ENCODE measurements around the gene DHRS11. TPM values are rescaled to one million over a fixed set of nuclear protein-coding genes. Genes with fewer than 3 reads are reported as not detected.
A peak's percentile ranks its signal among the peaks of the same experiment; 100 is the strongest.

Gene DHRS11
- total RNA-seq, 2 experiments from 2014 or later = 2.9 to 4.0 TPM

DNA sequence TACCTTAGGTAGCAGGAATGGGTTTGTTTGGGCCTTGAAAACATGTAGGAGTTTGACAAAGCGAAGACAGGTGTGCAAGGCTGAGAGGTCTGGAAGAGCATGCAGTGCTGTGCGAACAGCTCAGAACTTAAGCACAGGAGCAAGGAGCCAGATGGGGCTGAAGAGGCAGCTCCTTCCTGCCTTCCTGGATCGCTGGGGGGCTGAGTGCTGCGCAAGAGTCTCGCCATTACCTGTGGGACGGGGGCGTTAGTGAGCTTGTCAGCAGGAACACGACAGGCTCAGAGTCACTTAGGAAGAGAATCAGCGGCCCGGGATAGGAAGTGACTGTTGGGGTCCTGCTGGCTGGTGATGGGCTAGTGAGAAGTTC lies 9.2 kb downstream of the DHRS11 start:
- Histone ChIP-seq H3K27ac (ENCODE audit: low read depth in 1 of 2, low read length in 2 of 2) (peak overlapping the region; percentile 49 to 65), H3K4me1 (ENCODE audit: insufficient read depth, low read length) (peaks cover 31% of the 10 kb centered on the region), H3K9me3 (ENCODE audit: control insufficient read depth in 1 of 2, insufficient read depth in 1 of 2, low read length in 2 of 2) (no peaks in the 10 kb centered on the region), H3K4me3 (ENCODE audit: low read length) (peak overlapping the region; percentile 89), H3K36me3 (ENCODE audit: insufficient read depth, low read length) (no peaks in the 10 kb centered on the region), H3K27me3 (ENCODE audit: control insufficient read depth in 1 of 2, insufficient read depth in 2 of 2, low read length in 2 of 2) (no peaks in the 10 kb centered on the region)
- Mint-ChIP-seq H3K4me1 (ENCODE audit: low read depth) (peaks cover 45% of the 10 kb centered on the region), H3K36me3 (ENCODE audit: low read depth) (peaks cover 5% of the 10 kb centered on the region), H3K27me3 (no peaks in the 10 kb centered on the region), H3K4me3 (peak overlapping the region; percentile 97), H3K9me3 (no peaks in the 10 kb centered on the region), H3K27ac (peak overlapping the region; percentile 94)
- peak; percentile 16 for TF ChIP-seq CTCF (IDR thresholded peaks at IDR 0.05)
- ATAC-seq (ENCODE audit: poor library complexity) (peak; percentile 42), DNase-seq (peak in 8 of 14 experiments; percentile 13 to 62 (median 26))
- POLR2A ChIA-PET = interaction anchor here (1.0 to 3.5 kb wide), 12 partner anchors 9 to 489 kb away, joined by 3 to 56 read pairs (median 6); partner anchors contain the start of genes AATF, DHRS11, GGNBP2 and MYO19
- intact Hi-C loops (cut with DNase I, micrococcal nuclease) = loop anchor here in 1 of 2 experiments (2.0 kb wide), 2 partner anchors 54 to 886 kb away; no protein-coding TSS in a partner anchor
- CTCF ChIA-PET = interaction anchor here (1.0 to 3.6 kb wide), 5 partner anchors 25 to 639 kb away, joined by 3 to 20 read pairs (median 4); partner anchors contain the start of genes MYO19 and PIGW

- Histone ChIP-seq H3K9me3 (ENCODE audit: control insufficient read depth in 1 of 2, insufficient read depth in 1 of 2, low read length in 2 of 2) (no peaks in the 10 kb centered on the region), H3K4me1 (ENCODE audit: insufficient read depth, low read length) (peaks cover 31% of the 10 kb centered on the region), H3K27ac (ENCODE audit: low read depth in 1 of 2, low read length in 2 of 2) (peak within 1 kb of the TSS; percentile 57 to 65), H3K36me3 (ENCODE audit: insufficient read depth, low read length) (no peaks in the 10 kb centered on the region), H3K27me3 (ENCODE audit: control insufficient read depth in 1 of 2, insufficient read depth in 2 of 2, low read length in 2 of 2) (no peaks in the 10 kb centered on the region), H3K4me3 (ENCODE audit: low read length) (peak within 1 kb of the TSS; percentile 89)
- ChIA-PET POLR2A (interaction anchor here (0.6 to 3.5 kb wide), 16 partner anchors 9 to 489 kb away, joined by 3 to 56 read pairs (median 4); partner anchors contain the start of genes AATF, DHRS11, GGNBP2 and MYO19), CTCF (interaction anchor here (0.6 to 3.6 kb wide), 7 partner anchors 15 to 639 kb away, joined by 3 to 20 read pairs (median 4); partner anchors contain the start of genes MYO19 and PIGW)
- ATAC-seq (ENCODE audit: poor library complexity) (peak; percentile 74), DNase-seq (peak; percentile 80 to 94 (median 87))
- peaks cover 5% of the 10 kb centered on the region for H3K36me3 Mint-ChIP-seq (ENCODE audit: low read depth)
- no peaks in the 10 kb centered on the region for H3K9me3 Mint-ChIP-seq
- intact Hi-C loops (cut with DNase I, micrococcal nuclease) = loop anchor here (1.0 to 2.0 kb wide), 5 partner anchors 11 to 885 kb away; no protein-coding TSS in a partner anchor
- H3K27me3 Mint-ChIP-seq = no peaks in the 10 kb centered on the region
- H3K4me1 Mint-ChIP-seq (ENCODE audit: low read depth) = peaks cover 47% of the 10 kb centered on the region
- no peak for TF ChIP-seq CTCF (IDR thresholded peaks at IDR 0.05)
- peak within 1 kb of the TSS; percentile 97 for H3K4me3 Mint-ChIP-seq
- peak within 1 kb of the TSS; percentile 94 for H3K27ac Mint-ChIP-seq
Observed at GRCh38 chr17:36601303-36602029, 9.8 kb downstream of the DHRS11 start, which contains the start of gene MRM1. Gene MRM1 (plus strand): TSS chr17:36601583. CDS start chr17:36601811, 228 bp downstream.

DNA sequence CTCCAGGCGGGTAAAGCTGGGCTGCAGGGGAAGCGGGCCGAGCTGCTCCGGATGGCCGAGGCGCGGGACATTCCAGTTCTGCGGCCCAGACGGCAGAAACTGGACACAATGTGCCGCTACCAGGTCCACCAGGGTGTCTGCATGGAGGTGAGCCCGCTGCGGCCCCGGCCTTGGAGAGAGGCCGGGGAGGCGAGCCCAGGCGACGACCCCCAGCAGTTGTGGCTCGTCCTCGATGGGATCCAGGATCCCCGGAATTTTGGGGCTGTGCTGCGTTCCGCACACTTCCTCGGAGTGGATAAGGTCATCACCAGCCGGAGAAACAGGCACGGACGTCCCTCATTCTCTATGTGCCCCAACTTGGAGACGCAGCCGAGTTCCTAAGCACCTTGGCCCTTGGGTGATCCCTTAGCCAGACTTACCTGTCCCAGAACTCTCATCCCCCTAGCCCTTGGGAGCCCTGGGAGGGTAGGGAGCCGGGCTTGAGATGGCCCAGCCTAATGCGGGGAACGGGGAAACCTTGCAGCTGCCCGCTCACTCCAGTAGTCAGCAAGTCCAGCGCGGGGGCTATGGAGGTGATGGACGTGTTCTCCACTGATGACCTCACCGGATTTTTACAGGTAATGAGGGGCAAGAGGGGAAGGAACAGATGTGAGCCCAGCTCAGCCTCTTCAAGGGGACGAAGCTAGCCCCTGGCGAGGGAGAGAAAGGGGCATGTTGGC lies 10.5 kb downstream of the DHRS11 start:
- CTCF ChIA-PET = interaction anchor here (0.6 to 3.6 kb wide), 14 partner anchors 8 to 771 kb away, joined by 3 to 20 read pairs (median 4); partner anchors contain the start of genes MYO19 and PIGW
- Histone ChIP-seq H3K27me3 (ENCODE audit: control insufficient read depth in 1 of 2, insufficient read depth in 2 of 2, low read length in 2 of 2) (no peaks in the 10 kb centered on the region), H3K36me3 (ENCODE audit: insufficient read depth, low read length) (no peaks in the 10 kb centered on the region), H3K27ac (ENCODE audit: low read depth in 1 of 2, low read length in 2 of 2) (no peak overlapping the region), H3K4me1 (ENCODE audit: insufficient read depth, low read length) (peaks cover 31% of the 10 kb centered on the region), H3K9me3 (ENCODE audit: control insufficient read depth in 1 of 2, insufficient read depth in 1 of 2, low read length in 2 of 2) (no peaks in the 10 kb centered on the region), H3K4me3 (ENCODE audit: low read length) (peak overlapping the region; percentile 89)
- POLR2A ChIA-PET = interaction anchor here (0.7 to 3.5 kb wide), 19 partner anchors 9 to 617 kb away, joined by 3 to 56 read pairs (median 4); partner anchors contain the start of genes AATF, DHRS11, GGNBP2 and MYO19
- TF ChIP-seq CTCF (IDR thresholded peaks at IDR 0.05) = no peak
- H3K27me3 Mint-ChIP-seq = no peaks in the 10 kb centered on the region
- no peak for ATAC-seq (ENCODE audit: poor library complexity)
- peak in 2 of 14 experiments; percentile 30 to 38 for DNase-seq
- H3K4me3 Mint-ChIP-seq = peak overlapping the region; percentile 97
- H3K36me3 Mint-ChIP-seq (ENCODE audit: low read depth) = peaks cover 5% of the 10 kb centered on the region
- no peaks in the 10 kb centered on the region for H3K9me3 Mint-ChIP-seq
- intact Hi-C loops (cut with DNase I, micrococcal nuclease) = loop anchor here (1.0 to 2.0 kb wide), 3 partner anchors 12 to 771 kb away; no protein-coding TSS in a partner anchor
- H3K27ac Mint-ChIP-seq = peak overlapping the region; percentile 30
- H3K4me1 Mint-ChIP-seq (ENCODE audit: low read depth) = peaks cover 47% of the 10 kb centered on the region
